GM12878 (cell line): ENCODE data around the gene PRSS37. TPM values are rescaled to one million over a fixed set of nuclear protein-coding genes. Genes with fewer than 3 reads are reported as not detected.

Source experiments
- ATF2 ChIP-seq: IDR thresholded peaks from 2 replicates; pipeline ENCODE4 v1.6.1; 2012; ENCODE audit warnings: low read length, inconsistent platforms
- ATF7 ChIP-seq: fragments of 450-650 bp; IDR thresholded peaks from 2 replicates; pipeline ENCODE4 v1.6.1; 2016; ENCODE audit warnings: low read depth, mild to moderate bottlenecking
- CBX3 ChIP-seq: fragments of 200-600 bp; sonication (generic); IDR thresholded peaks from 2 replicates; pipeline ENCODE4 v1.6.1; 2016; ENCODE audit warnings: low read depth, borderline replicate concordance
- EP300 ChIP-seq, 2 experiments: fragments of 150-350 bp in 1 of 2; IDR thresholded peaks; 2 replicates each; pipeline ENCODE4 v1.6.1; 2011 to 2012; ENCODE audit warnings: low read depth in 2 of 2, low read length in 2 of 2, borderline replicate concordance in 1 of 2, improper control_type of control experiment in 1 of 2, inconsistent platforms in 1 of 2; ENCODE audit not compliant: control insufficient read depth in 1 of 2
- GABPA ChIP-seq: IDR thresholded peaks from 2 replicates; pipeline ENCODE4 v1.6.1; 2014; ENCODE audit warnings: antibody characterized with exemption, low read depth, mild to moderate bottlenecking, inconsistent platforms
- HDAC6 ChIP-seq: fragments of 200-600 bp; sonication (generic); IDR thresholded peaks from one replicate; pipeline ENCODE4 v1.8.0; 2017; ENCODE audit warnings: antibody characterized with exemption; ENCODE audit not compliant: unreplicated experiment
- IKZF1 ChIP-seq: fragments of 450-650 bp; conservative IDR thresholded peaks from 2 replicates; pipeline ENCODE4 v1.6.1; 2017; ENCODE audit warnings: antibody characterized with exemption, mild to moderate bottlenecking
- IRF3 ChIP-seq: fragments of 450-650 bp; IDR thresholded peaks from 2 replicates; pipeline ENCODE4 v1.6.1; 2014; ENCODE audit warnings: mild to moderate bottlenecking
- IRF4 ChIP-seq: IDR thresholded peaks from 2 replicates; pipeline ENCODE4 v1.6.1; 2011; ENCODE audit warnings: low read depth, low read length
- MEF2A ChIP-seq: IDR thresholded peaks from 2 replicates; pipeline ENCODE4 v1.6.1; 2011; ENCODE audit warnings: low read depth, mild to moderate bottlenecking, low read length, moderate library complexity; ENCODE audit not compliant: insufficient read depth
- MEF2B ChIP-seq: fragments of 450-650 bp; IDR thresholded peaks from 2 replicates; pipeline ENCODE4 v1.6.1; 2018; ENCODE audit warnings: mild to moderate bottlenecking, moderate library complexity; ENCODE audit not compliant: partially characterized antibody, poor library complexity, severe bottlenecking
- NBN ChIP-seq: fragments of 450-650 bp; IDR thresholded peaks from 2 replicates; pipeline ENCODE4 v1.6.1; 2016
- PKNOX1 ChIP-seq: fragments of 450-650 bp; IDR thresholded peaks from 2 replicates; pipeline ENCODE4 v1.6.1; 2016; ENCODE audit warnings: mild to moderate bottlenecking
- POU2F2 ChIP-seq: IDR thresholded peaks from 3 replicates; pipeline ENCODE4 v1.6.1; 2011; ENCODE audit warnings: low read depth, mild to moderate bottlenecking, low read length, borderline replicate concordance
- RELA ChIP-seq: fragments of 450-650 bp; IDR thresholded peaks from 2 replicates; pipeline ENCODE4 v1.8.0; 2014; ENCODE audit warnings: borderline replicate concordance; ENCODE audit not compliant: partially characterized antibody
- SMC3 ChIP-seq: IDR thresholded peaks from 2 replicates; pipeline ENCODE4 v1.6.1; 2011; ENCODE audit warnings: low read length, improper control_type of control experiment, borderline replicate concordance
- TCF3 ChIP-seq: IDR thresholded peaks from 2 replicates; pipeline ENCODE4 v1.6.1; 2012; ENCODE audit warnings: low read depth, mild to moderate bottlenecking, low read length, borderline replicate concordance; ENCODE audit not compliant: insufficient read depth
- USF1 ChIP-seq: IDR thresholded peaks from 2 replicates; pipeline ENCODE4 v1.6.1; 2011; ENCODE audit warnings: borderline replicate concordance, low read depth, mild to moderate bottlenecking, moderate library complexity, mixed read lengths, low read length; ENCODE audit not compliant: insufficient read depth; ENCODE audit errors: extremely low read length
- YY1 ChIP-seq: IDR thresholded peaks from 2 replicates; pipeline ENCODE4 v1.6.1; 2011; ENCODE audit warnings: low read depth, mild to moderate bottlenecking, low read length
- ZBED1 ChIP-seq: IDR thresholded peaks from 2 replicates; pipeline ENCODE4 v1.6.1; 2016; ENCODE audit warnings: borderline replicate concordance
- ZNF217 ChIP-seq: fragments of 450-650 bp; IDR thresholded peaks from 2 replicates; pipeline ENCODE4 v1.6.1; 2017; ENCODE audit warnings: antibody characterized with exemption, mild to moderate bottlenecking
- ZNF687 ChIP-seq: fragments of 450-650 bp; IDR thresholded peaks from 2 replicates; pipeline ENCODE4 v1.6.1; 2017; ENCODE audit warnings: mild to moderate bottlenecking, moderate library complexity
- polyA plus RNA-seq, 11 experiments: library from polyadenylated mRNA; depleted of rRNA in 4 of 11; unstranded in 6 of 11; stranded (reverse) in 5 of 11; fragments of >200 nt; fragmentation: Nextera tagmentation in 4 of 11; fragmentation: Illumina TruSeq in 1 of 11; extraction: Ambion mirVana in 4 of 11; extraction: Trizol in 1 of 11; gene quantifications; 1 replicate in 1 of 11; 2 replicates in 10 of 11; pipeline versions ENCODE4 v1.2.1 to v1.2.3, GENCODE V29; 2011 to 2016; ENCODE audit warnings: inconsistent platforms in 2 of 11, missing spikeins in 2 of 11, low read depth in 1 of 11
- total RNA-seq, 4 experiments: library from RNA; depleted of rRNA in 3 of 4; stranded (reverse); fragments of >200 nt in 3 of 4; fragmentation: Illumina TruSeq in 1 of 4; extraction: Trizol in 1 of 4; gene quantifications; 2 replicates each; pipeline versions ENCODE4 v1.2.1 to v1.2.3, GENCODE V29; 2013 to 2021

The PRSS37 gene
- total and polyA plus RNA-seq, 10 of the 15 experiments (the other 5 are each of a cell fraction or from before 2014, with no cell fraction given): not detected

- TF ChIP-seq IKZF1 (0 out of 2 replicates have a peak, but pooled peaks have one; percentile 15), EP300 (IDR thresholded peaks at IDR 0.05; ENCODE audit: borderline replicate concordance in 1 of 2, control insufficient read depth in 1 of 2, low read depth in 2 of 2, low read length in 2 of 2) (peak in 1 of 2 experiments; percentile 28; a peak in 1 of 4 replicates), CBX3 (no peak), IRF3 (no peak), USF1 (no peak), NBN (no peak), ATF2 (peak; percentile 73; the same call in 1 of the 2 replicates), ATF7 (0 out of 2 replicates have a peak, but pooled peaks have one; percentile 42), MEF2A (0 out of 2 replicates have a peak, but pooled peaks have one; percentile 27), ZNF687 (no peak), PKNOX1 (no peak), HDAC6 (no peak), TCF3 (no peak), ZBED1 (peak; percentile 53; the same call in 1 of the 2 replicates), RELA (no peak), GABPA (0 out of 2 replicates have a peak, but pooled peaks have one; percentile 65), YY1 (peak; percentile 27; the same call in 1 of the 2 replicates), IRF4 (peak; percentile 77), POU2F2 (no peak), ZNF217 (no peak), MEF2B (no peak), SMC3 (no peak)
Observed at GRCh38 chr7:141884539-141885225, 43.4 kb upstream of the PRSS37 start (continued).
